Fibroblast of the aortic adventitia (primary cell): ENCODE measurements around the gene AUTS2. TPM values are rescaled to one million over a fixed set of nuclear protein-coding genes. Genes with fewer than 3 reads are reported as not detected.
"Not testable (repeated sequence)": the region's sequence is repeated elsewhere in the genome, so short reads cannot be mapped to it uniquely, and the experiment has no call there.

Source experiments
- DNase-seq: peaks from one replicate; pipeline ENCODE4 v3.0.0-alpha.2; 2010; ENCODE audit warnings: low read depth
- H3K4me3 ChIP-seq: 2 replicates; pipeline ENCODE4 v1.5.1; 2011; ENCODE audit warnings: low read depth, mild to moderate bottlenecking, control low read depth, low read length, moderate library complexity
- total RNA-seq: library from RNA; depleted of rRNA; stranded (reverse); fragments of >200 nt; gene quantifications from 2 replicates; pipeline ENCODE4 v1.2.3, GENCODE V29; 2012; ENCODE audit warnings: low replicate concordance
- TF ChIP-seq, protein P1 (sequence below): IDR thresholded peaks from 2 replicates; pipeline ENCODE4 v1.5.1; 2011; ENCODE audit warnings: mild to moderate bottlenecking, low read length, control low read depth, inconsistent platforms; ENCODE audit not compliant: insufficient read depth

AUTS2 gene
- total RNA-seq, 1 donor: 10.7 TPM

DNA sequence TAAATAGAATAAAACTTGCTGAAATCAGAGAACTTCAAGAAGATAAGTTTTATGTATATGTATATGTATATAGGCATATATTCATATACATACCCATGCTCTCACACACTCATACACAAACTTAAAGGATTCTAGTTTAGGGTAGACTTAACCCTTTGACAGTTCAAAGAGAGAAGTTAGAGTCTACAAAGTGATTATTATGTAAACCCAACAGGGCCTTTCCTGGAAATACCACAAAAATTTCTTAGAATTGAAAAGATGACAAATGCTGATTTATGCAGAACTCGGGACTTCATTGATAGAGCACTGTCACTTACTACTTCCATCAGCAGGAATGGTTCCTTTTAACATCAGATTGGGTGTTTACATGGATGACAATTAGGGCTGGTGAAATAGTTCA lies 763.5 kb downstream of the AUTS2 start:
- no peak for DNase-seq
- TF ChIP-seq, protein P1, sequence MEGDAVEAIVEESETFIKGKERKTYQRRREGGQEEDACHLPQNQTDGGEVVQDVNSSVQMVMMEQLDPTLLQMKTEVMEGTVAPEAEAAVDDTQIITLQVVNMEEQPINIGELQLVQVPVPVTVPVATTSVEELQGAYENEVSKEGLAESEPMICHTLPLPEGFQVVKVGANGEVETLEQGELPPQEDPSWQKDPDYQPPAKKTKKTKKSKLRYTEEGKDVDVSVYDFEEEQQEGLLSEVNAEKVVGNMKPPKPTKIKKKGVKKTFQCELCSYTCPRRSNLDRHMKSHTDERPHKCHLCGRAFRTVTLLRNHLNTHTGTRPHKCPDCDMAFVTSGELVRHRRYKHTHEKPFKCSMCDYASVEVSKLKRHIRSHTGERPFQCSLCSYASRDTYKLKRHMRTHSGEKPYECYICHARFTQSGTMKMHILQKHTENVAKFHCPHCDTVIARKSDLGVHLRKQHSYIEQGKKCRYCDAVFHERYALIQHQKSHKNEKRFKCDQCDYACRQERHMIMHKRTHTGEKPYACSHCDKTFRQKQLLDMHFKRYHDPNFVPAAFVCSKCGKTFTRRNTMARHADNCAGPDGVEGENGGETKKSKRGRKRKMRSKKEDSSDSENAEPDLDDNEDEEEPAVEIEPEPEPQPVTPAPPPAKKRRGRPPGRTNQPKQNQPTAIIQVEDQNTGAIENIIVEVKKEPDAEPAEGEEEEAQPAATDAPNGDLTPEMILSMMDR: no peak
- no peak overlapping the region for H3K4me3 ChIP-seq

DNA sequence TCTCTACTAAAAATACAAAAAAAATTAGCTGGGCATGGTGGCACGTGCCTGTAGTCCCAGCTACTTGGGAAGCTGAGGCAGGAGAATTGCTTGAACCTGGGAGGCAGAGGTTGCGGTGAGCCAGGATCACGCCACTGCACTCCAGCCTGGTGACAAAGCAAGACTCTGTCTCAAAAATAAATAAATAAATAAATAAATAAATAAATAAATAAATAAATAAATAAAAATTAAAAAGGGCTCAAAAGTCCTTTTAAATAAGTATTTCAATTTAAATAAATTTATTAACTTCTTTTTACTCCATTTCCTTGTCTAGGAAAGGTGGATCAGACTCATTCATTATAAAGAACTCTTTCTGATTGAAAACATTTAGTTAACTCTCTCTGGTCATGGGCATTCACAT lies 766.1 kb downstream of the AUTS2 start:
- not testable (repeated sequence) for H3K4me3 ChIP-seq, DNase-seq

DNA sequence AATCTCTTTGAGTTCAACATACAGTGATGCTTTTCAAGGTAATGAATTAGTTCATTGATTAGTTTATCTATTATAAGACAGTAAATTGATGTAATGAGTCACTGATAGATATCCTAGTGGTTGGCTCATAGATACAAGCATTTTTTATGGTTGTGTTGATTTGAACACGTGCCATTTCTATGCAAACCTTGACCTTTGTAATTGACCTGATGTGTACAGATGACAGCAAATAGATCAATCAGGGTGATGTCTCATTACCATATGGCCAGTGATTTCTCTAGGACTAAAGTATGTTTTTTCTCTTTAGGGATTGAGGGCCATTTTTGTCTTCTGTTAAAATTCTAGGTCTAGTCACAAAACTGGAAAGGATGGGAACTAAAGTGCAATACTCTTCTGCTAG lies 773.4 kb downstream of the AUTS2 start:
- TF ChIP-seq, protein P1: no peak
- H3K4me3 ChIP-seq: no peak overlapping the region
- DNase-seq: no peak

DNA sequence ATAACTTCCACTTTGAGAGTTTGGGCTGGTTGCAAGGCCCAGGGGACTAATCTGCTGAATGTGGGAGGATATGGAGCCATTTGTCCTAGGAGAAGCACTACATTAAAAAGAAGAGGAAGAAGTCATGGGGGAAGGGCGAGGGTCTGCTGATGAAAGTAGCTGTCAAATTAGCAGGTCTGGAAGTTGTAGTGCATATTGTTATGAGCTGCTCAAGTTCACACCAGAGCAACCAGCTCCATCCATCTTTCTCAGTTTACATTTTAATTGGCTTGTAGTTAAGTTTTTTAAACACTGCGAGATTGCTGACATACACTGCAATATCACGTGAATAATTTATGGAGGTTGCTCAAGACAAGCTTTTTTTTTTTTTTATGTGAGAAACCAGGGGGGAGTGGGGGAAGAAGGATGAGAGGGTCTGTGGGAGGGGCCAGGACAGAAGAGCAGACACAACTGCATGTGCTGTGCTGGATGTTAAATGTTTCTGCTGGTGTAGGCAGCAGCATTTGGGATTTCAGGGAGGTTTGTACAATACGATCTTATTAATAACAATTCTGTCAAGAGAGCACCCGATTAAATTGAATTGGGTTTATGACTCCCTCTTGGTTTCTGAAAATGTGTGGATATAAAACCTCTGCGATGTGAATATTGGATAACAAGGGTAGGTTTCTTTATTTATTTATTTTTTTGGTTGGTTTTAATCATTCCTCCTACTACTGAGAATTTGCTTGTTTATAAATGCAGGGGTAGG lies 774.7 kb downstream of the AUTS2 start:
- no peak overlapping the region for H3K4me3 ChIP-seq
- TF ChIP-seq, protein P1: no peak
- DNase-seq: no peak

DNA sequence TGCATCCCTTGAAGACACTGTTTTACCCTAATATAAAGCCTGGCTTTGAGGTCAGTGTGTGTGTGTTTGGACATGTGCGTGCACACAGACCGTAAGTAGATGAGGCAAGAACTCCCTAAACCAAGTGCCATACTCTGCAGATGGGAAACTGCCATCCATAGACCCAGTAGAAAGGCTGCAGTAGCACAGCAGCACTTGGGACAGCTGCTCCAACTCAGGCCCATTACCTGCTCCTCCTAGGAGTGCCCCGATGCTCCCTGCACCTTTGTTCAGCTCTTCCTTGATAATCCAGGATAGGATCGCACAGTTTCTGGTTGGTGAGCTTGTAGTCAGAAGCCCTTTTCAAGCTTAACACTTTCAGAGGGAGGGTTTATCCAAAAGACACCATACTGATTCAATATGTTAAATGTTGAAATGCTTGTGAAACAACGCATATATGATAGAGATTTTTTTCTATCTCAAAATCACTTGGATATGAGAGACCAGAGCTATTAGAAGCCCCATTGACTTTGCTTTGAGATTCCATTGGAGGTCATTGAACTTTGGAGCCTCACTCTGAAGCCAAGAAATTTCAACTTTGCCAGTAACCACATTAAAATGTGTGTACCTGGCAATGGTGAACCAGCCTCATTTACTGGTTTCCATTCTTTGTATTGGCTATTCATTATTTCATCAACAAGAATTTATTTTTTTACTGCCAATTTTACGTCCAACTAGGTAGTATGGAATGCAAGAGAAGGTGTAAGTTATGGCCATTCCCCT lies 776.7 kb downstream of the AUTS2 start:
- DNase-seq: no peak
- no peak overlapping the region for H3K4me3 ChIP-seq
- TF ChIP-seq, protein P1: no peak

DNA sequence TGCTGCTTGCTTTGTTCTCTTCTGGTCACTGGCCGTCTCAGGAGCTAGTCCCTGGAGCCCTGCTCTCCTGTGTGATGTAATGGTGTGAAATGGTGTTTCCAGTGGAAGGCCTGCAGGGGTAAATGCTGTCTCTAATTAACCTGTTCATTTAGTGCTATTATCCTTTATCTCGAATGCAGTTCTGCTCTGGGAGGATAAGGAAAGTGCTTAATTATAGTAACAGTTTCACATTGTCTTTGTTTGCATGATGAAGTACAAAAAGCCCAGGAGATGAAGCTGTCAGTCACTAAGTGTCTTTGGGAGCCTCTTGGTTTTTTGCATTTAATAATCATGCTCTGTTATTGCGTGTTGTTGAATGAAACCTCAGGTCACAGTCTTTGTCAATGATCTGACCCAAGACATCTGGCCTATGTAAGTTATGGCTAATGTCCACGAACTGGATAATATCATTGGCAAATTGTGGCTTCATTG lies 778.3 kb downstream of the AUTS2 start:
- H3K4me3 ChIP-seq: no peak overlapping the region
- DNase-seq: no peak
- TF ChIP-seq, protein P1: no peak

DNA sequence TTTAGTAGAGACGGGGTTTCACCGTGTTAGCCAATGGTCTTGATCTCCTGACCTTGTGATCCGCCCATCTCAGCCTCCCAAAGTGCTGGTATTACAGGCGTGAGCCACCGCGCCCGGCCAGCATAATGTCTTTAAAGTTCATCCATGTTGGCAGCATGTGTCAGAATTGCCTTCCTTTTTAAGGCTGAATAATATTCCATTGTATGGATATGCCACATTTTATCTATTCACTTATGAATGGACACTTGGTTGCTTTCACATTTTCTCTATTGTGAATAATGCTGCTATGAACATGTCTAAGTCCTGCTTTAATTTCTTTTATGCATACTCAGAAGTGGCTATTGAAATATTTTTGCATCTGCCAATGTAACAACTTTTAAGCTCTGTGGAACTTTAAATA lies 779.7 kb downstream of the AUTS2 start:
- TF ChIP-seq, protein P1: no peak
- H3K4me3 ChIP-seq: no peak overlapping the region
- no peak for DNase-seq
